ENCODE results near the gene SGTB.
A peak's percentile ranks its signal among the peaks of the same experiment; 100 is the strongest.

SGTB gene

GRCh38 chr5:65730910-65731309 is 9.0 kb upstream of the SGTB start:
- Histone ChIP-seq H3K4me1 (ENCODE audit: control insufficient read depth in 1 of 2, insufficient read depth in 2 of 2, low read length in 2 of 2) (no peaks in the 10 kb centered on the region), H3K4me3 (ENCODE audit: low read depth in 1 of 2, low read length in 2 of 2) (no peak overlapping the region), H3K27me3 (ENCODE audit: low read depth, low read length) (no peaks in the 10 kb centered on the region), H3K27ac (ENCODE audit: low read length) (no peak overlapping the region), H3K9me3 (ENCODE audit: control insufficient read depth in 1 of 2, low read length in 2 of 2) (no peaks in the 10 kb centered on the region), H3K36me3 (ENCODE audit: control insufficient read depth in 1 of 2, insufficient read depth in 2 of 2, low read length in 2 of 2) (no peaks in the 10 kb centered on the region)

GRCh38 chr5:65728218-65728617 is 6.3 kb upstream of the SGTB start:
- Histone ChIP-seq H3K9me3 (ENCODE audit: control insufficient read depth in 1 of 2, low read length in 2 of 2) (no peaks in the 10 kb centered on the region), H3K36me3 (ENCODE audit: control insufficient read depth in 1 of 2, insufficient read depth in 2 of 2, low read length in 2 of 2) (no peaks in the 10 kb centered on the region), H3K27me3 (ENCODE audit: low read depth, low read length) (no peaks in the 10 kb centered on the region), H3K27ac (ENCODE audit: low read length) (no peak overlapping the region), H3K4me3 (ENCODE audit: low read depth in 1 of 2, low read length in 2 of 2) (no peak overlapping the region), H3K4me1 (ENCODE audit: control insufficient read depth in 1 of 2, insufficient read depth in 2 of 2, low read length in 2 of 2) (peaks cover 0 to under 1% of the 10 kb centered on the region in 2 donors)

GRCh38 chr5:65727491-65728156 is 5.7 kb upstream of the SGTB start:
- H3K36me3 ChIP-seq (ENCODE audit: control insufficient read depth in 1 of 2, insufficient read depth in 2 of 2, low read length in 2 of 2), result no peaks in the 10 kb centered on the region

GRCh38 chr5:65722575-65723403 is 880 bp upstream of the SGTB start:
- H3K4me3 ChIP-seq (ENCODE audit: low read depth in 1 of 2, low read length in 2 of 2), result peak overlapping the region; percentile 82 to 99
- peaks cover 0 to 2% of the 10 kb centered on the region in 2 donors for H3K36me3 ChIP-seq (ENCODE audit: control insufficient read depth in 1 of 2, insufficient read depth in 2 of 2, low read length in 2 of 2)
- no peaks in the 10 kb centered on the region for H3K9me3 ChIP-seq (ENCODE audit: control insufficient read depth in 1 of 2, low read length in 2 of 2)
- H3K27me3 ChIP-seq (ENCODE audit: low read depth, low read length), result no peaks in the 10 kb centered on the region
- H3K27ac ChIP-seq (ENCODE audit: low read length), result peak overlapping the region; percentile 54
- H3K4me1 ChIP-seq (ENCODE audit: control insufficient read depth in 1 of 2, insufficient read depth in 2 of 2, low read length in 2 of 2), result peaks cover 0 to 14% of the 10 kb centered on the region in 2 donors

More at GRCh38 chr5:65727491-65728156, 5.7 kb upstream of the SGTB start:
- peaks cover 0 to 4% of the 10 kb centered on the region in 2 donors for H3K4me1 ChIP-seq (ENCODE audit: control insufficient read depth in 1 of 2, insufficient read depth in 2 of 2, low read length in 2 of 2)
- no peak overlapping the region for H3K27ac ChIP-seq (ENCODE audit: low read length)
- no peaks in the 10 kb centered on the region for H3K27me3 ChIP-seq (ENCODE audit: low read depth, low read length)
- H3K9me3 ChIP-seq (ENCODE audit: control insufficient read depth in 1 of 2, low read length in 2 of 2), result no peaks in the 10 kb centered on the region
- H3K4me3 ChIP-seq (ENCODE audit: low read depth in 1 of 2, low read length in 2 of 2), result no peak overlapping the region

DNA sequence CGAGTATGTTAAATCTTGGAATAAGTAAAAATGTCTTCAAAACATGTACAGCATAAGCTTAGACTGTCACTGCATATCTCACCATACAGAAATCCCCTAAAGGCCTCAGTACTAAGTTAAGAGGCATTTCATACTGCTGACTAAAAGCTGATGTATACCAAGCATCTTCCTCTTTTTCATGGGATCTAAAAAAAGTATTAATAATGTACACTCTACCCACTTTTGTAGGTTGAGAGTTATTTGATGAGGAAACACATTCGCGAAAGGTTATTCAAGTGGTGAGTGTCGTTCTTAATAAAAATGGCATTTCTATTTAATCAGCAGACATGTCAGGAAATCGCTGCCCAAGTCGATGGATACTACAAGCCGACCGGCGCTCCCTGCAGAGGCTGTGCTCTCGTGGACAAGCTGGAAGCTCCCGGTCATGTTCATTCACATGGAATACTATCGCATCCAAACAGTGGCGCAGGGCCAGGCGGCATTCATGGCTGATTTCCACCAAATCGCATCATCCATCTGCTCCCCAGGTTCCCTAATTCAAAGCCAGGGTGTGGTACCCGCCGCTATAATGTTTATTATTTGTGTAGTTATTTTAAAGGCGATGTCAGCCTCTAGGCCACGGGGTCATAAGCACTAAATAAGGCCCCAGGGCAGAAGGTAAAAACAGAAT is 724 bp downstream of the SGTB start:
- H3K27ac ChIP-seq (ENCODE audit: low read length), result peak overlapping the region; percentile 29
- H3K4me1 ChIP-seq (ENCODE audit: control insufficient read depth in 1 of 2, insufficient read depth in 2 of 2, low read length in 2 of 2), result peaks cover 0 to 14% of the 10 kb centered on the region in 2 donors
- peaks cover 0 to 4% of the 10 kb centered on the region in 2 donors for H3K36me3 ChIP-seq (ENCODE audit: control insufficient read depth in 1 of 2, insufficient read depth in 2 of 2, low read length in 2 of 2)
- H3K4me3 ChIP-seq (ENCODE audit: low read depth in 1 of 2, low read length in 2 of 2), result peak overlapping the region; percentile 88 to 99
- H3K27me3 ChIP-seq (ENCODE audit: low read depth, low read length), result no peaks in the 10 kb centered on the region
- no peaks in the 10 kb centered on the region for H3K9me3 ChIP-seq (ENCODE audit: control insufficient read depth in 1 of 2, low read length in 2 of 2)

- Histone ChIP-seq H3K4me3 (ENCODE audit: low read depth in 1 of 2, low read length in 2 of 2) (no peak overlapping the region), H3K9me3 (ENCODE audit: control insufficient read depth in 1 of 2, low read length in 2 of 2) (no peaks in the 10 kb centered on the region), H3K27me3 (ENCODE audit: low read depth, low read length) (no peaks in the 10 kb centered on the region), H3K27ac (ENCODE audit: low read length) (no peak overlapping the region), H3K4me1 (ENCODE audit: control insufficient read depth in 1 of 2, insufficient read depth in 2 of 2, low read length in 2 of 2) (peaks cover 0 to 14% of the 10 kb centered on the region in 2 donors), H3K36me3 (ENCODE audit: control insufficient read depth in 1 of 2, insufficient read depth in 2 of 2, low read length in 2 of 2) (peaks cover 0 to 4% of the 10 kb centered on the region in 2 donors)
Measured at GRCh38 chr5:65718576-65719310, 3.2 kb downstream of the SGTB start.

DNA sequence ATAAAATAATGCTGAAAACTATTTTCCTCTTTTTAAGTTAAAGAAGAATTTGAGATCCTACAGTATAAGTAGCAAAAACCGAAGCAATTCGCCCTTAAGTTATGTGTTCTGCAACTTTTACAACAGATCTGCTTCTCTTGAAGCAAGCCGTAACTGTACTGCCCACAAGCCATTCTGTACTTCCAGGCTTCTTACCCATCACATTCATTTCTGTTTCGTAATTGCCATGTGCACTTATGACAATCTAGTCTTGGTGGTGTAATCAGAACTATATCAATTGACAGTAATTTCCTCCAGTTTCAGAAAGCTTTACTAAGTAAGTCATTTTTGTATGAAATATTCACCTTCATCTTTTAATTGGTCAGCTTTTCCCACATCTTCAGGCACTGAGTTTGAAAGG is 13.8 kb downstream of the SGTB start:
- Histone ChIP-seq H3K27me3 (ENCODE audit: low read depth, low read length) (no peaks in the 10 kb centered on the region), H3K4me1 (ENCODE audit: control insufficient read depth in 1 of 2, insufficient read depth in 2 of 2, low read length in 2 of 2) (no peaks in the 10 kb centered on the region), H3K4me3 (ENCODE audit: low read depth in 1 of 2, low read length in 2 of 2) (no peak overlapping the region), H3K9me3 (ENCODE audit: control insufficient read depth in 1 of 2, low read length in 2 of 2) (no peaks in the 10 kb centered on the region), H3K36me3 (ENCODE audit: control insufficient read depth in 1 of 2, insufficient read depth in 2 of 2, low read length in 2 of 2) (peaks cover 0 to 15% of the 10 kb centered on the region in 2 donors), H3K27ac (ENCODE audit: low read length) (no peak overlapping the region)

DNA sequence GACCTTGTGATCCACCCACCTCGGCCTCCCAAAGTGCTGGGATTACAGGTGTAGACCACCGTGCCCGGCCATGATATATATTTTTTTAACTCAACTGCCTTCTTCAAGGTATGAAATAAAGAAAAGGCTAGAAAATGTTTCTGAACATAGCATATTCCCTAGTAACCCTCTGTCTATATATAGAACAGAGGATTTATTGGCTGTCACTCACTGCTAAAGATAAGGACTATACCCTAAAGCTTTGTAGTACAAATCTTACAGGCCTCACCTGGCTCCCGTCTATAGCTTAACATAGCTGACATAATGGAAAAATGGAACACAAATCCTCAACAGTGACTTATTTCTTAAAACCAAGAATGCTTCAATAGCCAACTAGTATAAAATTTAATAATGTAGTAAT is 14.2 kb downstream of the SGTB start:
- Histone ChIP-seq H3K36me3 (ENCODE audit: control insufficient read depth in 1 of 2, insufficient read depth in 2 of 2, low read length in 2 of 2) (peaks cover 0 to 20% of the 10 kb centered on the region in 2 donors), H3K27me3 (ENCODE audit: low read depth, low read length) (no peaks in the 10 kb centered on the region), H3K4me3 (ENCODE audit: low read depth in 1 of 2, low read length in 2 of 2) (no peak overlapping the region), H3K9me3 (ENCODE audit: control insufficient read depth in 1 of 2, low read length in 2 of 2) (no peaks in the 10 kb centered on the region), H3K4me1 (ENCODE audit: control insufficient read depth in 1 of 2, insufficient read depth in 2 of 2, low read length in 2 of 2) (no peaks in the 10 kb centered on the region), H3K27ac (ENCODE audit: low read length) (no peak overlapping the region)

DNA sequence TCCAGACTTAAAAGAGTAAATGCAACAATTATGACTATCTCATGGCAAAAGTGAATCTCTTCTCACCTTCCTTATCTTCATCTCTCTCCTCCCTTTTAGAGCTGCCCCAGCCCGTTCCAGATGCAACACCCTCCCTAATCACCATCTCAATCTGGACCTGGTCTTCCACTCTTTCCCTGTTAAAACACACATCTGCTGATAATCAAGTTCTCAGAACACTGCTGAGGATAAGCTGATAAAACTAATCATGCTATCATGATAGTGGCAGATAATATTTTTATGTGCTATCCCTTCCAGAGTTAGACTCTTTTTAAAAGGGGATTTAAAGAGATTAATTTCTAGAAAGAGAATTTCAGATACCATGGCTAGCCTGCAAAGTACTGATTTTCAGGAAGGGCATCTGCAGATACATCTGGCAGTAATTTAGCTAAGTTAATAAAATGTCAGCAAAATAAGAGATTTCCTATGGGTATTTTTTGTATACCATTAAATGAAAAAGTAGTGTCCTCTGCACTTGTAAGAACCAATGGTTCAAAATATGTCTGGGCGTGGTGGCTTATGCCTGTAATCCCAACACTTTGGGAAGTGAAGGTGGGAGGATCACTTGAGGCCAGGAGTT is 17.2 kb downstream of the SGTB start:
- Histone ChIP-seq H3K27me3 (ENCODE audit: low read depth, low read length) (no peaks in the 10 kb centered on the region), H3K4me1 (ENCODE audit: control insufficient read depth in 1 of 2, insufficient read depth in 2 of 2, low read length in 2 of 2) (no peaks in the 10 kb centered on the region), H3K9me3 (ENCODE audit: control insufficient read depth in 1 of 2, low read length in 2 of 2) (no peaks in the 10 kb centered on the region), H3K36me3 (ENCODE audit: control insufficient read depth in 1 of 2, insufficient read depth in 2 of 2, low read length in 2 of 2) (peaks cover 0 to 14% of the 10 kb centered on the region in 2 donors), H3K4me3 (ENCODE audit: low read depth in 1 of 2, low read length in 2 of 2) (no peak overlapping the region), H3K27ac (ENCODE audit: low read length) (no peak overlapping the region)

DNA sequence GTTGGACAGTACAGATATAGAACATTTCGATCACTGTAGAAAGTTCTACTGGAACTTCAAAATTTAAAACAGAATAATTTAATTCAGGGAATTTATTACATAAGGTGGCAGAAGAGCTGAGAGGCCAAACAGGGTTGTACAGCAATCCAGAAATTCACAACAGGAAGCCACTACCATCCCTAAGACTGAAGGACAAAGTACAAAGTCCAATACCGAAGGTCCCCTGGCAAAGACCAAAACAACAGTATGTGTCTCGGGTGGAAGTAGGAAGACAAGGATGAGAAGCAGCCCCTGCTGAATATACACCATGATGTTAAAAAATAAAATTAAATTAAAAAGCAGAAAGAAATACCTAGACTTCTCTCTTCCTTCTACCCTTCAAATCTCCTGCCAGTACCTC is 19.9 kb downstream of the SGTB start:
- Histone ChIP-seq H3K4me1 (ENCODE audit: control insufficient read depth in 1 of 2, insufficient read depth in 2 of 2, low read length in 2 of 2) (no peaks in the 10 kb centered on the region), H3K27ac (ENCODE audit: low read length) (no peak overlapping the region), H3K27me3 (ENCODE audit: low read depth, low read length) (no peaks in the 10 kb centered on the region), H3K4me3 (ENCODE audit: low read depth in 1 of 2, low read length in 2 of 2) (no peak overlapping the region), H3K9me3 (ENCODE audit: control insufficient read depth in 1 of 2, low read length in 2 of 2) (no peaks in the 10 kb centered on the region), H3K36me3 (ENCODE audit: control insufficient read depth in 1 of 2, insufficient read depth in 2 of 2, low read length in 2 of 2) (peaks cover 0 to 17% of the 10 kb centered on the region in 2 donors)
